ENCODE measurements around the gene TTLL5. TPM values are rescaled to one million over a fixed set of nuclear protein-coding genes. Genes with fewer than 3 reads are reported as not detected.

The TTLL5 gene
- polyA plus RNA-seq, 1 experiment, result 24.1 TPM

DNA sequence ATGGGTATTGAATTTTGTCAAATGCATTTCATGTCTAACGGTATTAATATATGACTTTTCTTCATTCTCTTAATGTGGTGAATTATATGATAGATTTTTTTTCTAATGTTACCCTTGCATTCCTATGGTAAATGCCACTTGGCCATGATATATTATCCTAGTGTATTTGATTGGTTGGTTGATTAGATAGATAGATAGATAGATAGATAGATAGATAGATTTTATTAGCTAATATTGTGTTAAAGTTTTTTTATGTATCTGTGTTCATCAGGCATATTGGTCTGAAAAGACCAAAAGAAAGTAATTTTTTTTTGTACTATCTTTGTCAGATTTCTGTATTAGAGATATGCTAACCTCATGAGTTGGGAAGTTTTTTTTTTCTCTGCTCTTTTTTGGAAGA is 196.2 kb downstream of the TTLL5 start:
- TF ChIP-seq, protein P1, sequence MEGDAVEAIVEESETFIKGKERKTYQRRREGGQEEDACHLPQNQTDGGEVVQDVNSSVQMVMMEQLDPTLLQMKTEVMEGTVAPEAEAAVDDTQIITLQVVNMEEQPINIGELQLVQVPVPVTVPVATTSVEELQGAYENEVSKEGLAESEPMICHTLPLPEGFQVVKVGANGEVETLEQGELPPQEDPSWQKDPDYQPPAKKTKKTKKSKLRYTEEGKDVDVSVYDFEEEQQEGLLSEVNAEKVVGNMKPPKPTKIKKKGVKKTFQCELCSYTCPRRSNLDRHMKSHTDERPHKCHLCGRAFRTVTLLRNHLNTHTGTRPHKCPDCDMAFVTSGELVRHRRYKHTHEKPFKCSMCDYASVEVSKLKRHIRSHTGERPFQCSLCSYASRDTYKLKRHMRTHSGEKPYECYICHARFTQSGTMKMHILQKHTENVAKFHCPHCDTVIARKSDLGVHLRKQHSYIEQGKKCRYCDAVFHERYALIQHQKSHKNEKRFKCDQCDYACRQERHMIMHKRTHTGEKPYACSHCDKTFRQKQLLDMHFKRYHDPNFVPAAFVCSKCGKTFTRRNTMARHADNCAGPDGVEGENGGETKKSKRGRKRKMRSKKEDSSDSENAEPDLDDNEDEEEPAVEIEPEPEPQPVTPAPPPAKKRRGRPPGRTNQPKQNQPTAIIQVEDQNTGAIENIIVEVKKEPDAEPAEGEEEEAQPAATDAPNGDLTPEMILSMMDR (IDR thresholded peaks at IDR 0.05; ENCODE audit: low read depth, low read length), result no peak
- no peak overlapping the region for H3K27ac ChIP-seq (ENCODE audit: low read depth, low read length)
- no peaks in the 10 kb centered on the region for H3K9me3 ChIP-seq (ENCODE audit: control insufficient read depth, insufficient read depth, low read length)
- no peak for DNase-seq (ENCODE audit: low read depth, low spot score)
- CTCF ChIA-PET, result no interaction called here
- H3K4me3 ChIP-seq (ENCODE audit: low read depth, low read length), result no peak overlapping the region
- POLR2A ChIA-PET, result no interaction called here
- H3K27me3 ChIP-seq (ENCODE audit: control insufficient read depth, insufficient read depth, low read length), result no peaks in the 10 kb centered on the region

- ChIA-PET POLR2A (no interaction called here), CTCF (no interaction called here)
- no peak for DNase-seq (ENCODE audit: low read depth, low spot score)
- H3K4me3 ChIP-seq (ENCODE audit: low read depth, low read length), result no peak overlapping the region
- no peaks in the 10 kb centered on the region for H3K9me3 ChIP-seq (ENCODE audit: control insufficient read depth, insufficient read depth, low read length)
- no peaks in the 10 kb centered on the region for H3K27me3 ChIP-seq (ENCODE audit: control insufficient read depth, insufficient read depth, low read length)
- no peak overlapping the region for H3K27ac ChIP-seq (ENCODE audit: low read depth, low read length)
- TF ChIP-seq, protein P1 (IDR thresholded peaks at IDR 0.05; ENCODE audit: low read depth, low read length), result no peak
Observed at GRCh38 chr14:75858362-75858761, 197.3 kb downstream of the TTLL5 start.

DNA sequence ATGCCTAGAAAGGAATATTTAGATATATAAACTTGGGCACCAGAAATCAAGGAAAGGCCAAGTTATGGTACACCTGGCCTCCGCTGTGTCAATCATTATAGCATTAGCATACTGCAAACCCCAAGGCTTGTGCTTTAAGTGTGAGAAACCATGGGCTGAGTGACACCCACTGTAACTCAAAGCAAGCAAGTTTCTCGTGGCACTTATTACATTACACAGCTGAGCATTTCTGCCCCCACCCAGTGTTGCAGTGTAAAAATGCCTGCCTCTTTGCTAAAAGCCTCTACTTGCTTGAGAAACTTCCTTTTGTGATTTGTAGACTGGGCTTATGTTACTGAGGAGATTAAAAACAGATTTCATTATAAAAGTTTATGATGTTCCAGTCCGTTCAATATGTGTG is 198.7 kb downstream of the TTLL5 start:
- POLR2A ChIA-PET, result no interaction called here
- no peak for DNase-seq (ENCODE audit: low read depth, low spot score)
- no peaks in the 10 kb centered on the region for H3K9me3 ChIP-seq (ENCODE audit: control insufficient read depth, insufficient read depth, low read length)
- TF ChIP-seq, protein P1 (IDR thresholded peaks at IDR 0.05; ENCODE audit: low read depth, low read length), result no peak
- H3K27me3 ChIP-seq (ENCODE audit: control insufficient read depth, insufficient read depth, low read length), result no peaks in the 10 kb centered on the region
- no peak overlapping the region for H3K27ac ChIP-seq (ENCODE audit: low read depth, low read length)
- CTCF ChIA-PET, result interaction anchor here (1.3 to 1.7 kb wide), 2 partner anchors 47 to 148 kb away, joined by 4 to 6 read pairs; no protein-coding TSS in a partner anchor
- no peak overlapping the region for H3K4me3 ChIP-seq (ENCODE audit: low read depth, low read length)

DNA sequence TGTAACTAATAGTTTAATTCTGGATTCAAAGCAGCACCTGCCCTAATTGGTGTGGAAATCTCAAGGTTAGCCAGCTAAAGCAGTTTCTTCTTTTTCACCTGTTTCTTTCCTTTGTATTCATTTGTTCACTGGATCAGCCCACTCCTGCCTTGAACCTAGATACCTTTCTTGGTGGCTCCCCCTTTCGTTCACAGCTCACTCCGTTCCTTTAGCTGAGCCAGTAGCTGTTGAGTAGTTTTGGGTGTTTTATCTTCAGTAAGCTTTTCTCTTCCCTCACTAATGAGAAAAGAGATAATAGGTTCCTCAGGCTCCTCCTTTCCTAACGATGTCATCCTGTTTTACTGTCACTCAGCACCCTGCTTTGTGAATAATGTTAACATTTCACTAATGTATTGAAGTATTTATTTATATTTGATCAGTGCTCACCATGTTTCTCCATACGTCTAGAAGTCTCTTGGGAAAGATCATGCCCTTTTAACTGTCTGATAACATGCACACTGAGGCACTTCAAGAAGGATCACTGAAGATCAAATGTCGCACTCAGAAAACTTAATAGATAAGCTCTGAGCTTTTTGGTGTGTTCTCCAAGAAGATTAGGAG is 199.6 kb downstream of the TTLL5 start:
- Histone ChIP-seq H3K9me3 (ENCODE audit: control insufficient read depth, insufficient read depth, low read length) (no peaks in the 10 kb centered on the region), H3K27me3 (ENCODE audit: control insufficient read depth, insufficient read depth, low read length) (no peaks in the 10 kb centered on the region), H3K4me3 (ENCODE audit: low read depth, low read length) (no peak overlapping the region), H3K27ac (ENCODE audit: low read depth, low read length) (no peak overlapping the region)
- ChIA-PET CTCF (interaction anchor here (1.0 to 1.7 kb wide), 4 partner anchors 29 to 149 kb away, joined by 3 to 6 read pairs (median 5); no protein-coding TSS in a partner anchor), POLR2A (no interaction called here)
- TF ChIP-seq, protein P1 (IDR thresholded peaks at IDR 0.05; ENCODE audit: low read depth, low read length), result no peak
- no peak for DNase-seq (ENCODE audit: low read depth, low spot score)

DNA sequence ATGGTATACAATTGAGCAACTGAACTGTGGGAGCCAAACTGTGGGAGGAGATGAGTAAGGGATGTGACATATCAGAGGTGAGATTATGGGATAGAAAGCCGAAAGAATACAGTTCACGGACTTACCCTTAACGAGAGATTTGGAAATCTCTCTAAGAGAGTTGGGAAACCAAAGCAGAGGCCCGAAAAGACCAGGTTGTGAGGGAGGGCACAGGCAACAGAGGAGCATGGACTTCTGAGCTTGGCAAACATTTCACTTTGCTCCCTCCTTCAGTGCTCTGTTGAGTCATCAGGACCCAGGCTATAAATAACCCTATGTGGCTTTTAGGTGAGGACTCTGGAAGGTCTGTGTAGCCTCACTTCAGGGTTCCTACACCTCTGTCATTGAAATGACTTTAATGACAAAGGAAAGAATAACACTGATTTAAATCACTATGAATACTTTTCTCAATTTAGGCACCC is 200.1 kb downstream of the TTLL5 start:
- Histone ChIP-seq H3K27me3 (ENCODE audit: control insufficient read depth, insufficient read depth, low read length) (no peaks in the 10 kb centered on the region), H3K4me3 (ENCODE audit: low read depth, low read length) (no peak overlapping the region), H3K27ac (ENCODE audit: low read depth, low read length) (peak overlapping the region; percentile 63), H3K9me3 (ENCODE audit: control insufficient read depth, insufficient read depth, low read length) (no peaks in the 10 kb centered on the region)
- TF ChIP-seq, protein P1 (IDR thresholded peaks at IDR 0.05; ENCODE audit: low read depth, low read length), result no peak
- POLR2A ChIA-PET, result no interaction called here
- DNase-seq (ENCODE audit: low read depth, low spot score), result peak; percentile 34
- CTCF ChIA-PET, result interaction anchor here (1.0 to 1.4 kb wide), 3 partner anchors 29 to 150 kb away, joined by 3 to 6 read pairs (median 6); no protein-coding TSS in a partner anchor
